Neural cell (in vitro differentiated cells): Measurements from ENCODE around the gene SETBP1.

Experiments used
- CTCF ChIP-seq: fragments of 450-650 bp; IDR thresholded peaks from 2 replicates; pipeline ENCODE4 v1.5.1; 2014; ENCODE audit warnings: antibody characterized with exemption, mild to moderate bottlenecking, moderate library complexity; ENCODE audit not compliant: poor library complexity, severe bottlenecking
- EP300 ChIP-seq: fragments of 450-650 bp; conservative IDR thresholded peaks from 2 replicates; pipeline ENCODE4 v1.6.1; 2014; ENCODE audit warnings: antibody characterized with exemption, mild to moderate bottlenecking, moderate library complexity; ENCODE audit not compliant: poor library complexity, severe bottlenecking
- POLR2AphosphoS5 ChIP-seq: IDR thresholded peaks from 2 replicates; pipeline ENCODE4 v1.6.1; 2012

- TF ChIP-seq POLR2AphosphoS5 (no peak), CTCF (no peak), EP300 (no peak)
These were observed 222.6 kb downstream of the SETBP1 start for GRCh38 chr18:44903327-44903726.
